Measurements from ENCODE around the gene CCDC88B. TPM values are rescaled to one million over a fixed set of nuclear protein-coding genes. Genes with fewer than 3 reads are reported as not detected.
"Not testable (repeated sequence)": the region's sequence is repeated elsewhere in the genome, so short reads cannot be mapped to it uniquely, and the experiment has no call there.

Gene CCDC88B
- total RNA-seq, 1 experiment from 2014 or later: 3.0 TPM

GRCh38 chr11:64299847-64300648 lies 40.0 kb upstream of the CCDC88B start, which contains the start of gene CATSPERZ:
Gene CATSPERZ (plus strand): TSS chr11:64300358. CDS start chr11:64300411, 53 bp downstream.
- H3K9me3 ChIP-seq: no peaks in the 10 kb centered on the region
- H3K27me3 ChIP-seq: 0 out of 2 replicates have a peak, but pooled peaks cover 2% of the 10 kb centered on the region
- DNase-seq: no peak
- H3K4me3 ChIP-seq: peak within 1 kb of the TSS; percentile 23; the same call in 1 of the 2 replicates
- no peaks in the 10 kb centered on the region for H3K36me3 ChIP-seq

- no peak for DNase-seq
- Histone ChIP-seq H3K4me3 (no peak overlapping the region; the same call in 1 of the 2 replicates), H3K27me3 (0 out of 2 replicates have a peak, but pooled peaks cover 2% of the 10 kb centered on the region), H3K9me3 (no peaks in the 10 kb centered on the region), H3K36me3 (peaks cover 8% of the 10 kb centered on the region)
Observed at GRCh38 chr11:64303109-64304031, 36.6 kb upstream of the CCDC88B start.

- 0 out of 2 replicates have a peak, but pooled peaks cover 2% of the 10 kb centered on the region for H3K27me3 ChIP-seq
- H3K9me3 ChIP-seq: no peaks in the 10 kb centered on the region
- peak overlapping the region; percentile 64 for H3K4me3 ChIP-seq
- no peak for DNase-seq
- H3K36me3 ChIP-seq: peaks cover 8% of the 10 kb centered on the region
Observed at GRCh38 chr11:64304032-64304315, 36.0 kb upstream of the CCDC88B start.

GRCh38 chr11:64304316-64305072 lies 35.5 kb upstream of the CCDC88B start:
- peak overlapping the region; percentile 64 for H3K4me3 ChIP-seq
- no peaks in the 10 kb centered on the region for H3K9me3 ChIP-seq
- 0 out of 2 replicates have a peak, but pooled peaks cover 2% of the 10 kb centered on the region for H3K27me3 ChIP-seq
- DNase-seq: peak; percentile 89
- H3K36me3 ChIP-seq: peaks cover 8% of the 10 kb centered on the region

GRCh38 chr11:64305075-64305690 lies 34.8 kb upstream of the CCDC88B start, which contains the start of gene ESRRA:
Gene ESRRA (plus strand): TSS chr11:64305524. CDS start chr11:64307180, 1,656 bp downstream.
- no peaks in the 10 kb centered on the region for H3K9me3 ChIP-seq
- peak; percentile 97 for DNase-seq
- H3K36me3 ChIP-seq: peaks cover 8% of the 10 kb centered on the region
- H3K4me3 ChIP-seq: peak within 1 kb of the TSS; percentile 74
- H3K27me3 ChIP-seq: 0 out of 2 replicates have a peak, but pooled peaks cover under 1% of the 10 kb centered on the region

- peak; percentile 70 for DNase-seq
- H3K9me3 ChIP-seq: no peaks in the 10 kb centered on the region
Observed at GRCh38 chr11:64305691-64306562, 34.1 kb upstream of the CCDC88B start.

GRCh38 chr11:64306563-64306875 lies 33.5 kb upstream of the CCDC88B start:
- no peak for DNase-seq
- H3K27me3 ChIP-seq: no peaks in the 10 kb centered on the region
- peaks cover 8% of the 10 kb centered on the region for H3K36me3 ChIP-seq

More at GRCh38 chr11:64305691-64306562, 34.1 kb upstream of the CCDC88B start:
- Histone ChIP-seq H3K27me3 (no peaks in the 10 kb centered on the region), H3K36me3 (peaks cover 8% of the 10 kb centered on the region), H3K4me3 (peak overlapping the region; percentile 74)

GRCh38 chr11:64306876-64307622 lies 33.0 kb upstream of the CCDC88B start:
- no peaks in the 10 kb centered on the region for H3K27me3 ChIP-seq
- DNase-seq: no peak
- peaks cover 8% of the 10 kb centered on the region for H3K36me3 ChIP-seq
- no peaks in the 10 kb centered on the region for H3K9me3 ChIP-seq
- H3K4me3 ChIP-seq: peak overlapping the region; percentile 74

More at GRCh38 chr11:64306563-64306875, 33.5 kb upstream of the CCDC88B start:
- H3K9me3 ChIP-seq: no peaks in the 10 kb centered on the region
- H3K4me3 ChIP-seq: peak overlapping the region; percentile 74

- not testable (repeated sequence) for H3K4me3 ChIP-seq, DNase-seq, H3K36me3 ChIP-seq
Observed at GRCh38 chr11:64307795-64308194, 32.2 kb upstream of the CCDC88B start.

GRCh38 chr11:64312947-64313346 lies 27.1 kb upstream of the CCDC88B start:
- no peaks in the 10 kb centered on the region for H3K27me3 ChIP-seq
- no peak for DNase-seq

More at GRCh38 chr11:64307795-64308194, 32.2 kb upstream of the CCDC88B start:
- not testable (repeated sequence) for H3K27me3 ChIP-seq, H3K9me3 ChIP-seq

GRCh38 chr11:64313491-64314145 lies 26.4 kb upstream of the CCDC88B start:
- H3K4me3 ChIP-seq: peak overlapping the region; percentile 11
- DNase-seq: peak; percentile 88

More at GRCh38 chr11:64312947-64313346, 27.1 kb upstream of the CCDC88B start:
- no peak overlapping the region for H3K4me3 ChIP-seq
- H3K9me3 ChIP-seq: no peaks in the 10 kb centered on the region
- peaks cover 31% of the 10 kb centered on the region for H3K36me3 ChIP-seq

GRCh38 chr11:64314146-64314804 lies 25.7 kb upstream of the CCDC88B start:
- DNase-seq: no peak
- Histone ChIP-seq H3K4me3 (peak overlapping the region; percentile 11), H3K36me3 (peaks cover 30% of the 10 kb centered on the region), H3K27me3 (no peaks in the 10 kb centered on the region), H3K9me3 (no peaks in the 10 kb centered on the region)

More at GRCh38 chr11:64313491-64314145, 26.4 kb upstream of the CCDC88B start:
- Histone ChIP-seq H3K36me3 (peaks cover 28% of the 10 kb centered on the region), H3K9me3 (no peaks in the 10 kb centered on the region), H3K27me3 (no peaks in the 10 kb centered on the region)

GRCh38 chr11:64314805-64315561 lies 25.0 kb upstream of the CCDC88B start:
- no peaks in the 10 kb centered on the region for H3K27me3 ChIP-seq
- H3K4me3 ChIP-seq: no peak overlapping the region
- H3K36me3 ChIP-seq: peaks cover 34% of the 10 kb centered on the region
- no peak for DNase-seq
- H3K9me3 ChIP-seq: no peaks in the 10 kb centered on the region
